IMR-90 (cell line): ENCODE measurements around the gene CA7. TPM values are rescaled to one million over a fixed set of nuclear protein-coding genes. Genes with fewer than 3 reads are reported as not detected.

Experiments used
- ATAC-seq: fragments of 200-7000 bp; cut with Tn5 transposase; 2 replicates; pipeline ENCODE4 v1.9.1; 2020; ENCODE audit warnings: low read depth, mild to moderate bottlenecking, moderate library complexity
- BruUV-seq: library from RNA; stranded (reverse); fragments of 400-500 nt; replicated peaks from 2 replicates; lab custom pipeline; 2021; lab: Mats Ljungman, UMichigan
- CTCF ChIA-PET: fragments of 300-600 bp; formaldehyde crosslinking; extraction: SDS; loops from one replicate; lab custom pipeline; 2021; ENCODE audit warnings: antibody characterized with exemption; lab: Yijun Ruan, JAX
- POLR2A ChIA-PET: fragments of 300-600 bp; sonication (Branson Sonifier 250); formaldehyde crosslinking; loops from one replicate; lab custom pipeline; 2022; ENCODE audit warnings: antibody characterized with exemption; ENCODE audit not compliant: unreplicated experiment; lab: Charles Lee
- DNase-seq: peaks from one replicate; pipeline ENCODE4 v3.0.0; 2013
- H2AFZ ChIP-seq: replicated peaks from 2 replicates; pipeline ENCODE3; 2013; ENCODE audit warnings: low read length, mild to moderate bottlenecking; ENCODE audit not compliant: poor library complexity
- H2AK5ac ChIP-seq: 2 replicates; pipeline ENCODE4 v1.6.1; 2013; ENCODE audit warnings: low read depth, low read length, inconsistent platforms
- H2AK9ac ChIP-seq: replicated peaks from 2 replicates; pipeline ENCODE3; 2013; ENCODE audit warnings: mild to moderate bottlenecking, low read depth, low read length, moderate library complexity; ENCODE audit not compliant: poor library complexity
- H2BK120ac ChIP-seq: 2 replicates; pipeline ENCODE4 v1.6.1; 2013; ENCODE audit warnings: low read depth, low read length, inconsistent platforms
- H2BK15ac ChIP-seq: 3 replicates; pipeline ENCODE4 v1.6.1; 2013; ENCODE audit warnings: low read depth, low read length, inconsistent platforms
- H2BK20ac ChIP-seq: 2 replicates; pipeline ENCODE4 v1.6.1; 2013; ENCODE audit warnings: low read depth, mild to moderate bottlenecking, inconsistent platforms, low read length, moderate library complexity
- H2BK5ac ChIP-seq: 2 replicates; pipeline ENCODE4 v1.6.1; 2013; ENCODE audit warnings: mild to moderate bottlenecking, low read depth, low read length, inconsistent platforms; ENCODE audit not compliant: poor library complexity, severe bottlenecking
- H3K14ac ChIP-seq: replicated peaks from 2 replicates; pipeline ENCODE4 v1.6.1; 2013; ENCODE audit warnings: low read depth, low read length, inconsistent platforms
- H3K18ac ChIP-seq: 2 replicates; pipeline ENCODE4 v1.6.1; 2013; ENCODE audit warnings: low read depth, low read length, control low read depth
- H3K23ac ChIP-seq: 2 replicates; pipeline ENCODE4 v1.6.1; 2013; ENCODE audit warnings: low read depth, low read length, inconsistent platforms
- H3K27ac ChIP-seq: 2 replicates; pipeline ENCODE4 v1.5.1; 2013; ENCODE audit warnings: mild to moderate bottlenecking, control low read depth, low read length; ENCODE audit not compliant: insufficient read depth
- H3K27me3 ChIP-seq: 2 replicates; pipeline ENCODE4 v1.6.1; 2013; ENCODE audit warnings: low read length; ENCODE audit not compliant: control insufficient read depth, insufficient read depth
- H3K36me3 ChIP-seq: 2 replicates; pipeline ENCODE4 v1.6.1; 2013; ENCODE audit warnings: low read length, mixed read lengths; ENCODE audit not compliant: control insufficient read depth, insufficient read depth
- H3K4ac ChIP-seq: 2 replicates; pipeline ENCODE4 v1.6.1; 2013; ENCODE audit warnings: low read depth, low read length, inconsistent platforms
- H3K4me1 ChIP-seq: 2 replicates; pipeline ENCODE4 v1.6.1; 2013; ENCODE audit warnings: low read length, mixed read lengths; ENCODE audit not compliant: control insufficient read depth, insufficient read depth
- H3K4me2 ChIP-seq: 2 replicates; pipeline ENCODE4 v1.6.1; 2013; ENCODE audit warnings: low read depth, mild to moderate bottlenecking, control low read depth, low read length, moderate library complexity
- H3K4me3 ChIP-seq: 2 replicates; pipeline ENCODE4 v1.5.1; 2013; ENCODE audit warnings: low read depth, mild to moderate bottlenecking, control low read depth, low read length, moderate library complexity; ENCODE audit not compliant: insufficient read depth
- H3K56ac ChIP-seq: 2 replicates; pipeline ENCODE4 v1.6.1; 2013; ENCODE audit warnings: low read length, inconsistent platforms; ENCODE audit not compliant: insufficient read depth; ENCODE audit errors: extremely low read depth
- H3K79me1 ChIP-seq, 2 experiments: 2 replicates each; pipeline ENCODE4 v1.6.1; 2013; ENCODE audit warnings: low read length in 2 of 2, inconsistent platforms in 1 of 2, low read depth in 1 of 2
- H3K9ac ChIP-seq: 2 replicates; pipeline ENCODE4 v1.6.1; 2013; ENCODE audit warnings: low read depth, low read length, control low read depth
- H3K9me1 ChIP-seq: 2 replicates; pipeline ENCODE4 v1.6.1; 2013; ENCODE audit warnings: low read length, inconsistent platforms; ENCODE audit not compliant: insufficient read depth
- H3K9me3 ChIP-seq: 2 replicates; pipeline ENCODE4 v1.6.1; 2013; ENCODE audit warnings: low read length; ENCODE audit not compliant: control insufficient read depth, insufficient read depth
- H4K20me1 ChIP-seq: 2 replicates; pipeline ENCODE4 v1.6.1; 2013; ENCODE audit warnings: low read length, inconsistent platforms; ENCODE audit not compliant: insufficient read depth
- H4K5ac ChIP-seq: 2 replicates; pipeline ENCODE4 v1.6.1; 2013; ENCODE audit warnings: mild to moderate bottlenecking, low read depth, low read length, control low read depth
- H4K8ac ChIP-seq, 2 experiments: 2 replicates each; pipeline ENCODE4 v1.6.1; 2013; ENCODE audit warnings: low read depth in 2 of 2, low read length in 2 of 2, control low read depth in 1 of 2, inconsistent platforms in 1 of 2
- H4K91ac ChIP-seq: 2 replicates; pipeline ENCODE4 v1.6.1; 2013; ENCODE audit warnings: low read depth, low read length, inconsistent platforms; ENCODE audit not compliant: insufficient read depth
- BHLHE40 ChIP-seq: fragments of 150-350 bp; IDR thresholded peaks from 2 replicates; pipeline ENCODE4 v1.6.1; 2016; ENCODE audit warnings: mild to moderate bottlenecking, low read depth, low read length
- MAFK ChIP-seq: IDR thresholded peaks from 2 replicates; pipeline ENCODE4 v1.6.1; 2012; ENCODE audit warnings: low read depth, low read length, improper control_type of control experiment
- NFE2L2 ChIP-seq: fragments of 150-350 bp; IDR thresholded peaks from 2 replicates; pipeline ENCODE4 v1.6.1; 2016; ENCODE audit warnings: low read depth, mild to moderate bottlenecking, low read length
- POLR2A ChIP-seq: IDR thresholded peaks from 2 replicates; pipeline ENCODE4 v1.6.1; 2012; ENCODE audit warnings: mild to moderate bottlenecking, low read depth, low read length
- RCOR1 ChIP-seq: IDR thresholded peaks from 2 replicates; pipeline ENCODE4 v1.6.1; 2012; ENCODE audit warnings: mild to moderate bottlenecking, low read length, improper control_type of control experiment; ENCODE audit not compliant: insufficient replicate concordance
- RFX5 ChIP-seq: IDR thresholded peaks from 2 replicates; pipeline ENCODE4 v1.8.0; 2012; ENCODE audit warnings: low read depth, mild to moderate bottlenecking, low read length, moderate library complexity
- SMC3 ChIP-seq: fragments of 150-350 bp; IDR thresholded peaks from 2 replicates; pipeline ENCODE4 v1.6.1; 2016; ENCODE audit warnings: low read depth, mild to moderate bottlenecking, antibody characterized with exemption, low read length, moderate library complexity
- WGBS, 2 experiments: methylation state at CpG; one replicate each; pipeline versions ENCODE4 v1.1.5 to v1.1.7; 2013; ENCODE audit warnings: missing lambda C conversion rate in 2 of 2; ENCODE audit not compliant: insufficient read length in 1 of 2; ENCODE audit errors: extremely low coverage in 2 of 2; 5-methylcytosine and 5-hydroxymethylcytosine counted together
- dilution Hi-C: fragments of 300-500 bp; cut with HindIII; formaldehyde crosslinking; loops from one replicate; pipeline ENCODE4 v1.14.3; 2018; ENCODE audit warnings: low sequenced_read_pairs; ENCODE audit not compliant: unreplicated experiment
- in situ Hi-C: fragments of 300-500 bp; cut with MboI; formaldehyde crosslinking; loops from 3 replicates; pipeline ENCODE4 v1.14.3; 2019; ENCODE audit warnings: low sequenced_read_pairs, inconsistent platforms, mixed read lengths
- intact Hi-C: fragments of 100-400 bp; cut with micrococcal nuclease; formaldehyde crosslinking; loops from 2 replicates; pipeline ENCODE4 v1.10.0; 2022
- polyA plus RNA-seq, 3 experiments: library from polyadenylated mRNA; depleted of rRNA; stranded (reverse); fragments of >200 nt; gene quantifications; 2 replicates each; pipeline ENCODE4 v1.2.3, GENCODE V29; 2012; ENCODE audit warnings: low replicate concordance in 1 of 3
- total RNA-seq: library from RNA; depleted of rRNA; stranded (reverse); fragments of >200 nt; gene quantifications from 2 replicates; pipeline ENCODE4 v1.2.3, GENCODE V29; 2012
- TF ChIP-seq, protein P1 (sequence below): fragments of 150-350 bp; IDR thresholded peaks from 2 replicates; pipeline ENCODE4 v1.6.1; 2016; ENCODE audit warnings: low read depth, mild to moderate bottlenecking, low read length, moderate library complexity, borderline replicate concordance
- TF ChIP-seq, protein P2 (sequence below): fragments of 150-350 bp; IDR thresholded peaks from 2 replicates; pipeline ENCODE4 v1.6.1; 2017; ENCODE audit warnings: mild to moderate bottlenecking, antibody characterized with exemption, low read length, low read depth

Gene CA7
- total and polyA plus RNA-seq, 2 of the 4 experiments (the other 2 are of a cell fraction), result not detected

DNA sequence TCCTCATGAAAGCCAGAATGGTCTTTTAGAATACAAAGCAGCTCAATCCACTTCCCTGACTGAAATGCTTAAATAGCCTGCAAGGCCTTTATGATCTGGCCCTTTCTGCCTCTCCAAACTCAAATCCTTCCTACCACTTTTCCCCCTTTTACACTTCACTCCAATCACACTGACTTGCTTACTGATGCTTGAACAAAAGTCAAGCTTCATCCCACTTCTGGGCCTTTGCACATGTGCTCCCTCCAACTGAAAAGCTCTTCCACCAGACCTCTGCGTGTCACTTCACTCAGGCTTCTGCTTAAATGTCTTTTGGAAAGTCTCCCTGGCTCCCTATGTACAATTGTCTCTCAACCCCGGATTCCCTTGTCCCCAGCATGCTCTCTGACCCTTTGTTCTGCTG is 29.5 kb upstream of the CA7 start:
- Histone ChIP-seq H2BK15ac (no peak overlapping the region), H3K23ac (no peak overlapping the region), H2BK20ac (no peak overlapping the region), H4K20me1 (no peaks in the 10 kb centered on the region), H3K18ac (no peak overlapping the region), H4K5ac (no peak overlapping the region), H3K27ac (no peak overlapping the region), H3K4me3 (no peak overlapping the region), H3K4ac (no peak overlapping the region), H2AK9ac (no peak overlapping the region), H2AFZ (no peak overlapping the region), H3K4me1 (no peaks in the 10 kb centered on the region), H3K79me1 (no peaks in the 10 kb centered on the region), H3K14ac (no peak overlapping the region), H4K91ac (no peak overlapping the region), H2AK5ac (no peak overlapping the region), H2BK5ac (no peak overlapping the region), H3K9ac (no peak overlapping the region), H3K9me3 (no peaks in the 10 kb centered on the region), H3K27me3 (no peaks in the 10 kb centered on the region), H3K4me2 (no peak overlapping the region), H3K56ac (no peak overlapping the region), H4K8ac (no peak overlapping the region), H3K36me3 (peaks cover 31% of the 10 kb centered on the region), H2BK120ac (no peak overlapping the region), H3K9me1 (no peaks in the 10 kb centered on the region)
- no CpG with 5 or more reads among the region's 2 CpGs for WGBS, 2 experiments
- BruUV-seq, result no TSS peak
- TF ChIP-seq MAFK (no peak), RCOR1 (no peak), SMC3 (no peak), RFX5 (no peak), NFE2L2 (no peak), POLR2A (no peak), BHLHE40 (no peak)
- TF ChIP-seq, protein P1, sequence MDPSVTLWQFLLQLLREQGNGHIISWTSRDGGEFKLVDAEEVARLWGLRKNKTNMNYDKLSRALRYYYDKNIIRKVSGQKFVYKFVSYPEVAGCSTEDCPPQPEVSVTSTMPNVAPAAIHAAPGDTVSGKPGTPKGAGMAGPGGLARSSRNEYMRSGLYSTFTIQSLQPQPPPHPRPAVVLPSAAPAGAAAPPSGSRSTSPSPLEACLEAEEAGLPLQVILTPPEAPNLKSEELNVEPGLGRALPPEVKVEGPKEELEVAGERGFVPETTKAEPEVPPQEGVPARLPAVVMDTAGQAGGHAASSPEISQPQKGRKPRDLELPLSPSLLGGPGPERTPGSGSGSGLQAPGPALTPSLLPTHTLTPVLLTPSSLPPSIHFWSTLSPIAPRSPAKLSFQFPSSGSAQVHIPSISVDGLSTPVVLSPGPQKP, result no peak
- TF ChIP-seq, protein P2, sequence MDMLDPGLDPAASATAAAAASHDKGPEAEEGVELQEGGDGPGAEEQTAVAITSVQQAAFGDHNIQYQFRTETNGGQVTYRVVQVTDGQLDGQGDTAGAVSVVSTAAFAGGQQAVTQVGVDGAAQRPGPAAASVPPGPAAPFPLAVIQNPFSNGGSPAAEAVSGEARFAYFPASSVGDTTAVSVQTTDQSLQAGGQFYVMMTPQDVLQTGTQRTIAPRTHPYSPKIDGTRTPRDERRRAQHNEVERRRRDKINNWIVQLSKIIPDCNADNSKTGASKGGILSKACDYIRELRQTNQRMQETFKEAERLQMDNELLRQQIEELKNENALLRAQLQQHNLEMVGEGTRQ, result no peak
- ChIA-PET CTCF (interaction anchor here (0.6 kb wide), 1 partner anchor 16 kb away, joined by 5 read pairs; the partner anchor contains the start of gene NAE1), POLR2A (no interaction called here)
- intact Hi-C loops (no loop called here), dilution Hi-C loops (no loop called here), in situ Hi-C loops (no loop called here)
- DNase-seq (no peak), ATAC-seq (no peak)
